Loucy (cell line): ENCODE data around the gene TMPRSS6.
"Not testable (repeated sequence)": the region's sequence is repeated elsewhere in the genome, so short reads cannot be mapped to it uniquely, and the experiment has no call there.

Experiments
- H2AFZ ChIP-seq: fragments of 200-600 bp; sonication (generic); 2 replicates; pipeline ENCODE4 v1.6.0; 2016; ENCODE audit warnings: antibody characterized with exemption, mild to moderate bottlenecking, low read length, moderate library complexity
- H3F3A ChIP-seq: fragments of 200-600 bp; 2 replicates; pipeline ENCODE4 v1.6.0; 2016; ENCODE audit warnings: antibody characterized with exemption, low read depth, mild to moderate bottlenecking
- H3K27me3 ChIP-seq: fragments of 200-600 bp; sonication (generic); 2 replicates; pipeline ENCODE4 v1.6.1; 2014; ENCODE audit warnings: low read length, mild to moderate bottlenecking; ENCODE audit not compliant: insufficient read depth, poor library complexity, severe bottlenecking
- H3K36me3 ChIP-seq: fragments of 200-600 bp; sonication (generic); 2 replicates; pipeline ENCODE4 v1.6.1; 2016; ENCODE audit warnings: low read length; ENCODE audit not compliant: insufficient read depth
- H3K4me1 ChIP-seq: fragments of 200-600 bp; sonication (generic); 2 replicates; pipeline ENCODE4 v1.5.1; 2014; ENCODE audit warnings: low read length, mild to moderate bottlenecking; ENCODE audit not compliant: insufficient read depth, poor library complexity, severe bottlenecking
- H3K4me2 ChIP-seq: fragments of 200-600 bp; sonication (generic); 2 replicates; pipeline ENCODE4 v1.6.0; 2014; ENCODE audit warnings: antibody characterized with exemption, low read length, low read depth, mild to moderate bottlenecking; ENCODE audit not compliant: poor library complexity, severe bottlenecking
- H3K4me3 ChIP-seq: fragments of 200-600 bp; sonication (generic); 2 replicates; pipeline ENCODE4 v1.5.1; 2014; ENCODE audit warnings: low read length, mild to moderate bottlenecking, mixed read lengths; ENCODE audit not compliant: poor library complexity, severe bottlenecking
- H3K79me2 ChIP-seq: fragments of 200-600 bp; sonication (generic); 2 replicates; pipeline ENCODE4 v1.6.1; 2014; ENCODE audit warnings: low read length; ENCODE audit not compliant: insufficient read depth
- H3K9ac ChIP-seq: fragments of 200-600 bp; sonication (generic); 2 replicates; pipeline ENCODE4 v1.6.0; 2014; ENCODE audit warnings: mild to moderate bottlenecking, low read depth, low read length, moderate library complexity; ENCODE audit not compliant: poor library complexity, severe bottlenecking
- H3K9me2 ChIP-seq: fragments of 200-600 bp; sonication (generic); replicated peaks from 2 replicates; pipeline ENCODE4 v1.6.1; 2016; ENCODE audit warnings: low read depth, low read length, mixed read lengths
- H3K9me3 ChIP-seq: fragments of 200-600 bp; sonication (generic); 2 replicates; pipeline ENCODE4 v1.6.1; 2014; ENCODE audit warnings: mild to moderate bottlenecking, antibody characterized with exemption, low read length, low read depth; ENCODE audit not compliant: insufficient read depth
- H4K20me1 ChIP-seq: fragments of 200-600 bp; sonication (generic); 2 replicates; pipeline ENCODE4 v1.6.0; 2014; ENCODE audit warnings: antibody characterized with exemption, low read length, mild to moderate bottlenecking; ENCODE audit not compliant: insufficient read depth, poor library complexity, severe bottlenecking
- EZH2phosphoT487 ChIP-seq: fragments of 200-600 bp; IDR thresholded peaks from 2 replicates; pipeline ENCODE4 v1.6.1; 2018; ENCODE audit warnings: antibody characterized with exemption, mild to moderate bottlenecking, moderate library complexity, borderline replicate concordance
- TF ChIP-seq, protein P1 (sequence below): fragments of 200-600 bp; sonication (generic); conservative IDR thresholded peaks from 2 replicates; pipeline ENCODE4 v1.5.1; 2014; ENCODE audit warnings: mild to moderate bottlenecking, antibody characterized with exemption, low read length

TMPRSS6 gene

DNA sequence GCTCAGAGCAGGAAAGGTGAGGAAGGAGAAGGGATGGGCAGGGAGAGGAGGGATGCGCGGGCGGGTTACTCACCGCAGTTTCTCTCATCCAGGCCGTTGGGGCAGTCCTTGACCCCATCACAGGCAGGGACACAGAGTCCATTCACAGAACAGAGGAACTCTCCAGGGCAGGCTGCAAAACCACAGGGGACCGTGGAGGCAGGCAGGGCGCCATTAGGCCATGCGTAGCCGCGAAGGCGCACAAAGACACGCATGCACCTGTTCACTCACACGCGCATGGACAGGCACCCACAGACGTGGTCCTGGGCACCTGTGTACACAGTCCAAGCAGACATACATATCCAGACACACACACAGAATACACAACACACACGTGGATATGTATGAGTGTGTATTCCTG lies 35.0 kb downstream of the TMPRSS6 start:
- Histone ChIP-seq H4K20me1 (no peaks in the 10 kb centered on the region), H2AFZ (no peak overlapping the region), H3K9ac (no peak overlapping the region), H3K27me3 (no peaks in the 10 kb centered on the region), H3K36me3 (no peaks in the 10 kb centered on the region), H3K4me3 (no peak overlapping the region), H3K9me2 (no peaks in the 10 kb centered on the region), H3K4me1 (peaks cover 13% of the 10 kb centered on the region), H3F3A (no peaks in the 10 kb centered on the region), H3K79me2 (no peaks in the 10 kb centered on the region), H3K4me2 (no peak overlapping the region), H3K9me3 (no peaks in the 10 kb centered on the region)
- TF ChIP-seq, protein P1, sequence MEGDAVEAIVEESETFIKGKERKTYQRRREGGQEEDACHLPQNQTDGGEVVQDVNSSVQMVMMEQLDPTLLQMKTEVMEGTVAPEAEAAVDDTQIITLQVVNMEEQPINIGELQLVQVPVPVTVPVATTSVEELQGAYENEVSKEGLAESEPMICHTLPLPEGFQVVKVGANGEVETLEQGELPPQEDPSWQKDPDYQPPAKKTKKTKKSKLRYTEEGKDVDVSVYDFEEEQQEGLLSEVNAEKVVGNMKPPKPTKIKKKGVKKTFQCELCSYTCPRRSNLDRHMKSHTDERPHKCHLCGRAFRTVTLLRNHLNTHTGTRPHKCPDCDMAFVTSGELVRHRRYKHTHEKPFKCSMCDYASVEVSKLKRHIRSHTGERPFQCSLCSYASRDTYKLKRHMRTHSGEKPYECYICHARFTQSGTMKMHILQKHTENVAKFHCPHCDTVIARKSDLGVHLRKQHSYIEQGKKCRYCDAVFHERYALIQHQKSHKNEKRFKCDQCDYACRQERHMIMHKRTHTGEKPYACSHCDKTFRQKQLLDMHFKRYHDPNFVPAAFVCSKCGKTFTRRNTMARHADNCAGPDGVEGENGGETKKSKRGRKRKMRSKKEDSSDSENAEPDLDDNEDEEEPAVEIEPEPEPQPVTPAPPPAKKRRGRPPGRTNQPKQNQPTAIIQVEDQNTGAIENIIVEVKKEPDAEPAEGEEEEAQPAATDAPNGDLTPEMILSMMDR = no peak
- TF ChIP-seq EZH2phosphoT487 = no peak

DNA sequence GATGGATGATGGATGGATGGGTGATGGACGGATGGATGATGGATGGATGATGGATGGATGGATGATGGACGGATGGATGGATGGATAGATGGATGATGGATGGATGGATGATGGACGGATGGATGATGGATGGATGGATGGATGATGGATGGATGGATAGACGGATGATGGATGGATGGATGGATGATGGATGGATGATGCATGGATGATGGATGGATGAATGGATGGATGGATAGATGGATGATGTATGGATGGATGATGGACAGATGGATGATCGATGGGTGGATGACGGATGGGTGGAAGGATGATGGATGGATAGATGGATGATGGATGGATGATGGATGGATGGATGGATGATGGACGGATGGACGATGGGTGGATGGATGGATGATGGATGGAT lies 36.8 kb downstream of the TMPRSS6 start:
- no peak overlapping the region for H3K4me2 ChIP-seq
- H3K27me3 ChIP-seq = no peaks in the 10 kb centered on the region

DNA sequence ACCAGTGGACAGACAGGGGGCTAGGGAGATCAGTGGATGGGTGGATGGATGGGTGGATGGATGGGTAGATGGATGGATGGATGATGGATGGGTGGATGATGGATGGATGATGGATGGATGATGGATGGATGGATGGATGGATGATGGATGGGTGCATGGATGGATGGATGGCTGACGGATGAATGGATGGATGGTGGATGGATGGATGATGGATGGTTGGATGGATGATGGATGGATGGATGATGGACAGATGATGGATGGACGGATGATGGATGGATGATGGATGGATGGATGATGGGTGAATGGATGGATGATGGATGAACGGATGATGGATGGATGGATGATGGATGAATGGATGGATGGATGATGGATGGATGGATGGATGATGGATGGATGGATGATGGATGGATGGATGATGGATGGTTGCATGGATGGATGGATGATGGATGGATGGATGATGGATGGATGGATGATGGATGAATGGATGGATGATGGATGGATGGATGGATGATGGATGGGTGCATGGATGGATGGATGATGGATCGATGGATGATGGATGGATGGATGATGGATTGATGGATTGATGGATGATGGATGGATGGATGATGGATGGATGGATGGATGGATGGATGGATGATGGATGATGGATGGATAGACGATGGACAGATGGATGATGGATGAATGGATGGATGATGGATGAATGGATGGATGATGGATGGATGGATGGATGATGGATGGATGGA lies 37.5 kb downstream of the TMPRSS6 start:
- H3K4me2 ChIP-seq, H3K27me3 ChIP-seq, H4K20me1 ChIP-seq, H3K9ac ChIP-seq, H3F3A ChIP-seq, H3K79me2 ChIP-seq, H2AFZ ChIP-seq, H3K4me1 ChIP-seq, H3K9me2 ChIP-seq, H3K9me3 ChIP-seq, H3K36me3 ChIP-seq, H3K4me3 ChIP-seq: not testable (repeated sequence)

More for the DNA sequence above, 36.8 kb downstream of the TMPRSS6 start:
- Histone ChIP-seq H4K20me1 (no peaks in the 10 kb centered on the region), H3K9ac (no peak overlapping the region), H3K4me1 (no peaks in the 10 kb centered on the region), H3K9me2 (no peaks in the 10 kb centered on the region), H3K36me3 (no peaks in the 10 kb centered on the region), H3F3A (no peaks in the 10 kb centered on the region), H3K79me2 (no peaks in the 10 kb centered on the region), H2AFZ (no peak overlapping the region), H3K9me3 (no peaks in the 10 kb centered on the region), H3K4me3 (no peak overlapping the region)
- TF ChIP-seq, protein P1 = no peak
- TF ChIP-seq EZH2phosphoT487 = no peak

DNA sequence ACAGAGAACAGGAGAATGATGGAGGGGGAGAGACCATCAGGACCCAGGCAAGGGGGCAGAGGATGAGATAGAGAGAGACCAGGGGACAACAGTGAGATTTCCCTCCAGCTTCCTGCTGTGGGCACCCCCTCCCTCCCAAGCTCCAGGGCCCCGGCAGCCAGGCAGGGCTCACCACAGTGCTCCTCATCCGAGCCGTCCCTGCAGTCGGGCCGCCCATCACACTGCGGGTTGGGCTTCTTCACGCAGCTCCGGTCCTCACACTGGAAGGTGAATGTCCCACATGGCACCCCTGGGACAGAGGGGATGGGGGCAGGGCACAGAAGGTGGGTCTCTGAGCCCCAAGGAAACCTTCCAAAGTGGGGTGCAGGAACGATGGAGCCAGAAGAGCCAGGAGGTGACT lies 38.8 kb downstream of the TMPRSS6 start:
- no peaks in the 10 kb centered on the region for H3F3A ChIP-seq
- no peaks in the 10 kb centered on the region for H3K9me3 ChIP-seq
- H3K79me2 ChIP-seq = no peaks in the 10 kb centered on the region
- no peak overlapping the region for H2AFZ ChIP-seq
- H3K9ac ChIP-seq = no peak overlapping the region
- no peaks in the 10 kb centered on the region for H3K27me3 ChIP-seq
- H3K36me3 ChIP-seq = no peaks in the 10 kb centered on the region
- no peaks in the 10 kb centered on the region for H4K20me1 ChIP-seq
- H3K4me2 ChIP-seq = no peak overlapping the region
- H3K4me1 ChIP-seq = no peaks in the 10 kb centered on the region
- TF ChIP-seq EZH2phosphoT487 = no peak
- TF ChIP-seq, protein P1 = no peak
- H3K9me2 ChIP-seq = no peaks in the 10 kb centered on the region
- H3K4me3 ChIP-seq = no peak overlapping the region
